22Rv1 (cell line): Measurements from ENCODE around the gene DIAPH2.

Source experiments
- CTCF ChIP-seq: fragments of 450-650 bp; IDR thresholded peaks from 2 replicates; pipeline ENCODE4 v1.5.1; 2017; ENCODE audit warnings: mild to moderate bottlenecking
- ZFX ChIP-seq: fragments of 450-650 bp; IDR thresholded peaks from 2 replicates; pipeline ENCODE4 v1.6.1; 2017; ENCODE audit warnings: antibody characterized with exemption, borderline replicate concordance

- TF ChIP-seq CTCF (no peak), ZFX (no peak)
Measured at GRCh38 chrX:97553833-97554232, 869.2 kb downstream of the DIAPH2 start.
